ENCODE measurements around the gene PCDHB14. TPM values are rescaled to one million over a fixed set of nuclear protein-coding genes. Genes with fewer than 3 reads are reported as not detected.
"Not testable (repeated sequence)": the region's sequence is repeated elsewhere in the genome, so short reads cannot be mapped to it uniquely, and the experiment has no call there.

Gene PCDHB14
- not detected for total RNA-seq

DNA sequence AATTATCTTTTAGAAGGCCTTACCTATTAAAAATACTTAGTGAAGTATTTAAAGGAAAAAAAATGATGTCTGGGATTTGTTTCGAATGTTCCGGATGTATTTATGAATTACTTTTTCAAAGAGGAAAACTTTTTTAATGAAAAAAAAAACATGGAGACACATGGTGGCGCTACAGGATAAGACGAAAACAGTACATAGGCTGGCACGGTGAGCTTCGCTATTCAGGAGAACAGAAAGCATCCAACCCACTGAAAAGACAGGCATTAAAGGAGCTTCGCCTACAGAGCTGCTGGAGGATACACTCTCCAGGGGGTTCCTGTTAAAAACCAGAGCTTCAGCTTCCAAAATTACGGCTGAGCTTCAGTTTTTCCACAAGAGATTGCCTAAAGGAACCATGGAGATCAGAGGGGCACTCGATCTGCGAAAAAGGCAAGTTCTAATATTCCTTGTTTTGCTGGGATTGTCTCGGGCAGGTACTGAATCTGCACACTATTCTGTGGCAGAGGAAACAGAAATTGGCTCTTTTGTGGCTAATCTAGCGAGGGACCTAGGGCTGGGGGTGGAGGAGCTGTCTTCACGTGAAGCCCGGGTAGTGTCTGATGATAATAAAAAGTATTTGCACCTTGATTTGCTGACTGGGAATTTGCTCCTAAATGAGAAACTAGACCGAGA lies at the start of gene PCDHB14:
PCDHB14 (plus strand) TSS at position 232 of the 672 bp plus-strand sequence; CDS start at position 395, 163 bp downstream.
- Mint-ChIP-seq H3K36me3 (ENCODE audit: low read depth) (peaks cover 4% of the 10 kb centered on the region), H3K27ac (no peak within 1 kb of the TSS), H3K4me1 (ENCODE audit: low read depth) (peaks cover 2% of the 10 kb centered on the region), H3K4me3 (no peak within 1 kb of the TSS), H3K27me3 (peaks cover 38% of the 10 kb centered on the region), H3K9me3 (peaks cover 8% of the 10 kb centered on the region)
- no peak for ATAC-seq
- intact Hi-C loops (cut with micrococcal nuclease) = no loop called here
- ChIA-PET CTCF (interaction anchor here (0.6 to 2.2 kb wide), 14 partner anchors 9 to 341 kb away, joined by 3 to 8 read pairs (median 4); partner anchors contain the start of genes PCDHB11, PCDHB15, PCDHGB5 and TAF7), POLR2A (no interaction called here)
- TF ChIP-seq, protein P1, sequence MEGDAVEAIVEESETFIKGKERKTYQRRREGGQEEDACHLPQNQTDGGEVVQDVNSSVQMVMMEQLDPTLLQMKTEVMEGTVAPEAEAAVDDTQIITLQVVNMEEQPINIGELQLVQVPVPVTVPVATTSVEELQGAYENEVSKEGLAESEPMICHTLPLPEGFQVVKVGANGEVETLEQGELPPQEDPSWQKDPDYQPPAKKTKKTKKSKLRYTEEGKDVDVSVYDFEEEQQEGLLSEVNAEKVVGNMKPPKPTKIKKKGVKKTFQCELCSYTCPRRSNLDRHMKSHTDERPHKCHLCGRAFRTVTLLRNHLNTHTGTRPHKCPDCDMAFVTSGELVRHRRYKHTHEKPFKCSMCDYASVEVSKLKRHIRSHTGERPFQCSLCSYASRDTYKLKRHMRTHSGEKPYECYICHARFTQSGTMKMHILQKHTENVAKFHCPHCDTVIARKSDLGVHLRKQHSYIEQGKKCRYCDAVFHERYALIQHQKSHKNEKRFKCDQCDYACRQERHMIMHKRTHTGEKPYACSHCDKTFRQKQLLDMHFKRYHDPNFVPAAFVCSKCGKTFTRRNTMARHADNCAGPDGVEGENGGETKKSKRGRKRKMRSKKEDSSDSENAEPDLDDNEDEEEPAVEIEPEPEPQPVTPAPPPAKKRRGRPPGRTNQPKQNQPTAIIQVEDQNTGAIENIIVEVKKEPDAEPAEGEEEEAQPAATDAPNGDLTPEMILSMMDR (IDR thresholded peaks at IDR 0.05) = peak; percentile 33
- no peak for DNase-seq

DNA sequence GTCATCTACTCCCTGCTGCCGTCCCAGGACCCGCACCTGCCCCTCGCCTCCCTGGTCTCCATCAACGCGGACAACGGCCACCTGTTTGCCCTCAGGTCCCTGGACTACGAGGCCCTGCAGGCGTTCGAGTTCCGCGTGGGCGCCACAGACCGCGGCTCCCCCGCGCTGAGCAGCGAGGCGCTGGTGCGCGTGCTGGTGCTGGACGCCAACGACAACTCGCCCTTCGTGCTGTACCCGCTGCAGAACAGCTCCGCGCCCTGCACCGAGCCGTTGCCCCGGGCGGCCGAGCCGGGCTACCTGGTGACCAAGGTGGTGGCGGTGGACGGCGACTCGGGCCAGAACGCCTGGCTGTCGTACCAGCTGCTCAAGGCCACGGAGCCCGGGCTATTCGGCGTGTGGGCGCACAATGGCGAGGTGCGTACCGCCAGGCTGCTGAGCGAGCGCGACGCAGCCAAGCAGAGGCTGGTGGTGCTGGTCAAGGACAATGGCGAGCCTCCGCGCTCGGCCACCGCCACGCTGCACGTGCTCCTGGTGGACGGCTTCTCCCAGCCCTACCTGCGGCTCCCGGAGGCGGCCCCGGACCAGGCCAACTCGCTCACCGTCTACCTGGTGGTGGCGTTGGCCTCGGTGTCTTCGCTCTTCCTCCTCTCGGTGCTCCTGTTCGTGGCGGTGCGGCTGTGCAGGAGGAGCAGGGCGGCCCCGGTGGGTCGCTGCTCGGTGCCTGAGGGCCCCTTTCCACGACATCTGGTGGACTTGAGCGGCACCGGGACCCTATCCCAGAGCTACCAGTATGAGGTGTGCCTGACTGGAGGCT lies 48.6 kb upstream of the PCDHB14 start:
- H3K27ac Mint-ChIP-seq; H3K36me3 Mint-ChIP-seq (ENCODE audit: low read depth); DNase-seq; CTCF ChIA-PET; intact Hi-C loops (cut with micrococcal nuclease); H3K4me3 Mint-ChIP-seq; POLR2A ChIA-PET; ATAC-seq; H3K4me1 Mint-ChIP-seq (ENCODE audit: low read depth): not testable (repeated sequence)
- Mint-ChIP-seq H3K9me3 (peaks cover 19% of the 10 kb centered on the region), H3K27me3 (peaks cover 23% of the 10 kb centered on the region)

DNA sequence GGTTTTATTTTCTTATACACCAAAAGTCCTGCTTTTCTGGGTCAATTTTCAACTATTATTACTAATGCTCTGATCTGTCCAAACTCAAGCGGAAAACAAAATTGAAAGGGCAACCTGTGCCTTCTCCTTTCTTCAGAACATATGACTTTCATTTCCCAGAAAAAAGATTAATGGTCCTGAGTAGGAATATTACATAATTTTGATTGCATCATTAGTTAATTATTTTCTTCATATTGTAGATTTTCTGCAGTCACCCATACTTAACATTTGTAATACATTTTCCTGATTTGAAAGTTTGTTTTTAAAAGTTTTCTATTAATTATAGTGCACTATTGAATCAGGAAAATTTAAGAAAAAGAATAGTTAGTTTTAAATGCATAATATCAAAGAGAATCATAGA lies 47.2 kb upstream of the PCDHB14 start:
- Mint-ChIP-seq H3K4me1 (ENCODE audit: low read depth) (peaks cover 4% of the 10 kb centered on the region), H3K4me3 (no peak overlapping the region), H3K27ac (no peak overlapping the region), H3K36me3 (ENCODE audit: low read depth) (peaks cover 7% of the 10 kb centered on the region), H3K27me3 (peaks cover 20% of the 10 kb centered on the region), H3K9me3 (peaks cover 19% of the 10 kb centered on the region)
- no peak for ATAC-seq
- TF ChIP-seq, protein P1 (IDR thresholded peaks at IDR 0.05) = no peak
- DNase-seq = no peak
- ChIA-PET POLR2A (no interaction called here), CTCF (no interaction called here)
- intact Hi-C loops (cut with micrococcal nuclease) = no loop called here

DNA sequence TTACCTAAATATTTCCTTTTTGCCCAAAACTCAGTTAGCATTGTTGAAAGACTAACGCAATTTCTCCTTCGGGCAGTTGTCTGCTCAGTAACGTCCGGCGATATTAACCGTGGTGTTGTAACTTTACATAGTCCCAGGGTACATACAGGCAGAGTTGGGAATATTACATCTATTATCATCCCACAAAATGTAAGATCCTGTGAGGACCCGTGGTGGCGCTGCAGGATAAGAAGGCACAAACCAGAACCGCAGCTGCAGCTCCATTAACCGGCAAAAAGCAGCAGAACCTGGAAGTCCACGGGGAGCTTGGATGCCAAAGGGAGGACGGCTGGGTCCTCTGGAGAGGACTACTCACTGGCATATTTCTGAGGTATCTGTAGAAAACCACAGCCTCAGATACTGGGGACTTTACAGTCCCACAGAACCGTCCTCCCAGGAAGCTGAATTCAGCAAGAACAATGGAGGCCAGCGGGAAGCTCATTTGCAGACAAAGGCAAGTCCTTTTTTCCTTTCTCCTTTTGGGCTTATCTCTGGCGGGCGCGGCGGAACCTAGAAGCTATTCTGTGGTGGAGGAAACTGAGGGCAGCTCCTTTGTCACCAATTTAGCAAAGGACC lies 45.5 kb upstream of the PCDHB14 start, which contains the start of gene PCDHB8:
PCDHB8 (plus strand) TSS at position 214 of the 615 bp plus-strand sequence; CDS start at position 459, 245 bp downstream.
- intact Hi-C loops (cut with micrococcal nuclease); ATAC-seq; H3K4me3 Mint-ChIP-seq; POLR2A ChIA-PET; H3K4me1 Mint-ChIP-seq (ENCODE audit: low read depth); DNase-seq; H3K27ac Mint-ChIP-seq; H3K36me3 Mint-ChIP-seq (ENCODE audit: low read depth): not testable (repeated sequence)
- CTCF ChIA-PET = interaction anchor here (1.8 kb wide), 1 partner anchor 10 kb away, joined by 11 read pairs; the partner anchor contains the start of gene PCDHB9
- H3K9me3 Mint-ChIP-seq = peaks cover 19% of the 10 kb centered on the region
- H3K27me3 Mint-ChIP-seq = peaks cover 28% of the 10 kb centered on the region

DNA sequence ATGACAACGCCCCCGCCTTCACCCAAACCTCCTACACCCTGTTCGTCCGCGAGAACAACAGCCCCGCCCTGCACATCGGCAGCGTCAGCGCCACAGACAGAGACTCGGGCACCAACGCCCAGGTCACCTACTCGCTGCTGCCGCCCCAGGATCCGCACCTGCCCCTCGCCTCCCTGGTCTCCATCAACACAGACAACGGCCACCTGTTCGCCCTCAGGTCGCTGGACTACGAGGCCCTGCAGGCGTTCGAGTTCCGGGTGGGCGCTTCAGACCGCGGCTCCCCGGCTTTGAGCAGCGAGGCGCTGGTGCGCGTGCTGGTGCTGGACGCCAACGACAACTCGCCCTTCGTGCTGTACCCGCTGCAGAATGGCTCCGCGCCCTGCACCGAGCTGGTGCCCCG lies 43.8 kb upstream of the PCDHB14 start:
- H3K4me3 Mint-ChIP-seq; intact Hi-C loops (cut with micrococcal nuclease): not testable (repeated sequence)

DNA sequence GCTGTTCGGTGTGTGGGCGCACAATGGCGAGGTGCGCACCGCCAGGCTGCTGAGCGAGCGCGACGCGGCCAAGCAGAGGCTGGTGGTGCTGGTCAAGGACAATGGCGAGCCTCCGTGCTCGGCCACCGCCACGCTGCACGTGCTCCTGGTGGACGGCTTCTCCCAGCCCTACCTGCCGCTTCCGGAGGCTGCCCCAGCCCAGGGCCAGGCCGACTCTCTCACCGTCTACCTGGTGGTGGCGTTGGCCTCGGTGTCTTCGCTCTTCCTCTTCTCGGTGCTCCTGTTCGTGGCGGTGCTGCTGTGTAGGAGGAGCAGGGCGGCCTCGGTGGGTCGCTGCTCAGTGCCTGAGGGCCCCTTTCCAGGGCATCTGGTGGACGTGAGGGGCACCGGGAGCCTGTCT lies 43.3 kb upstream of the PCDHB14 start:
- H3K36me3 Mint-ChIP-seq (ENCODE audit: low read depth); POLR2A ChIA-PET: not testable (repeated sequence)

More for the DNA sequence above, 43.8 kb upstream of the PCDHB14 start:
- CTCF ChIA-PET; H3K27ac Mint-ChIP-seq; H3K36me3 Mint-ChIP-seq (ENCODE audit: low read depth); DNase-seq; POLR2A ChIA-PET; H3K4me1 Mint-ChIP-seq (ENCODE audit: low read depth); ATAC-seq; H3K9me3 Mint-ChIP-seq: not testable (repeated sequence)
- peaks cover 31% of the 10 kb centered on the region for H3K27me3 Mint-ChIP-seq

More for the DNA sequence above, 43.3 kb upstream of the PCDHB14 start:
- H3K9me3 Mint-ChIP-seq; H3K27ac Mint-ChIP-seq; H3K4me3 Mint-ChIP-seq; CTCF ChIA-PET; ATAC-seq; intact Hi-C loops (cut with micrococcal nuclease); DNase-seq; H3K4me1 Mint-ChIP-seq (ENCODE audit: low read depth): not testable (repeated sequence)
- H3K27me3 Mint-ChIP-seq = peaks cover 33% of the 10 kb centered on the region

Data from activated CD8-positive, alpha-beta T cell treated with anti-CD3 and anti-CD28 coated beads for 36 hours (primary cell).